ENCODE data around the gene THAP4.

- no peak for TF ChIP-seq CC2D1A (CRISPR knock-in tag; IDR thresholded peaks at IDR 0.05)
- no peak for TF ChIP-seq ZSCAN29 (CRISPR knock-in tag; conservative IDR thresholded peaks at IDR 0.05)
- TF ChIP-seq REPIN1 (CRISPR knock-in tag; IDR thresholded peaks at IDR 0.05; ENCODE audit: borderline replicate concordance, low read depth): no peak
- TF ChIP-seq FOXK1 (CRISPR knock-in tag; IDR thresholded peaks at IDR 0.05; ENCODE audit: borderline replicate concordance, low read depth): no peak
- no peak for TF ChIP-seq TP53 (CRISPR knock-in tag; conservative IDR thresholded peaks at IDR 0.05)
- no peak for TF ChIP-seq CTCF (CRISPR knock-in tag; IDR thresholded peaks at IDR 0.05)
- TF ChIP-seq TCF12 (IDR thresholded peaks at IDR 0.05): no peak
- TF ChIP-seq TCF12 (CRISPR knock-in tag; IDR thresholded peaks at IDR 0.05): no peak
- TF ChIP-seq ARID3A (IDR thresholded peaks at IDR 0.05; ENCODE audit: low read depth, low read length): no peak
- no peak for TF ChIP-seq STAT5B (CRISPR knock-in tag; IDR thresholded peaks at IDR 0.05)
- TF ChIP-seq AFF4 (CRISPR knock-in tag; IDR thresholded peaks at IDR 0.05): no peak
- TF ChIP-seq XBP1 (CRISPR knock-in tag; IDR thresholded peaks at IDR 0.05): no peak
- no peak for TF ChIP-seq PRPF4 (IDR thresholded peaks at IDR 0.05; ENCODE audit: low read depth, low read length, poor library complexity, severe bottlenecking)
- no peak for TF ChIP-seq ZNF549 (CRISPR knock-in tag; IDR thresholded peaks at IDR 0.05)
Measured at GRCh38 chr2:241540401-241540770, 96.6 kb downstream of the THAP4 start.
